ENCODE data around the gene MMP15. TPM values are rescaled to one million over a fixed set of nuclear protein-coding genes. Genes with fewer than 3 reads are reported as not detected.

MMP15 gene
- total and polyA plus RNA-seq, 2 of the 4 experiments (the other 2 are of a cell fraction): 0.18 to 0.56 TPM

DNA sequence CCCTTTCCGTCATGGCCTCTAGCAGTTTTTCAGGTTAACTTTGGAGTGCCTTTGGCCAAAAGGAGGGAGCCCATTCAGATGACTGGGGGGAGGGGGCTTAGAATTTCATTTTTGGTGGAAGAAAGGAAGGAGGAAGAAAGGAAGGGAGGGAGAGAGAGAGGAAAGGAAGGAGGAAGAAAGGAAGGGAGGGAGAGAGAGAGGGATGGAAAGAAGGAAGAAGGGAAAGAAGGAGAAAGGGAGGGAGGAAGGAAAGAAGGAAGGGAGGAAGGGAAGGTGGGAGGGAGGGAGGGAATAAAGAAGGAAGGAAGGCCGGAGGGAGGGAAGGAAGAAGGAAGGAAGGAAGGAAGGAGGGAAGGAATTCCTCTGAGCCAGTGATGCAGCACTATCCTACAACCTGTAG, 25.7 kb downstream of the MMP15 start:
- Histone ChIP-seq H3K9ac (ENCODE audit: low read depth, low read length) (no peak overlapping the region), H3K56ac (ENCODE audit: extremely low read depth, insufficient read depth, low read length) (no peak overlapping the region), H2AFZ (replicated peaks; ENCODE audit: low read length, poor library complexity) (no peak overlapping the region), H3K4ac (ENCODE audit: low read depth, low read length) (no peak overlapping the region), H2AK5ac (ENCODE audit: low read depth, low read length) (no peak overlapping the region), H4K20me1 (ENCODE audit: insufficient read depth, low read length) (no peaks in the 10 kb centered on the region), H3K27me3 (ENCODE audit: control insufficient read depth, insufficient read depth, low read length) (peaks cover 12% of the 10 kb centered on the region), H4K91ac (ENCODE audit: insufficient read depth, low read depth, low read length) (no peak overlapping the region), H2AK9ac (replicated peaks; ENCODE audit: low read depth, low read length, poor library complexity) (no peak overlapping the region), H3K4me1 (ENCODE audit: control insufficient read depth, insufficient read depth, low read length) (no peaks in the 10 kb centered on the region), H3K4me2 (ENCODE audit: low read depth, low read length) (no peak overlapping the region), H2BK20ac (ENCODE audit: low read depth, low read length) (no peak overlapping the region), H2BK15ac (ENCODE audit: low read depth, low read length) (no peak overlapping the region), H2BK5ac (ENCODE audit: low read depth, low read length, poor library complexity, severe bottlenecking) (no peak overlapping the region), H3K36me3 (ENCODE audit: control insufficient read depth, insufficient read depth, low read length) (no peaks in the 10 kb centered on the region), H3K27ac (ENCODE audit: insufficient read depth, low read length) (no peak overlapping the region), H3K9me3 (ENCODE audit: control insufficient read depth, insufficient read depth, low read length) (no peaks in the 10 kb centered on the region), H2BK120ac (ENCODE audit: low read depth, low read length) (no peak overlapping the region), H3K9me1 (ENCODE audit: insufficient read depth, low read length) (no peaks in the 10 kb centered on the region), H3K23ac (ENCODE audit: low read depth, low read length) (no peak overlapping the region), H4K5ac (ENCODE audit: low read depth, low read length) (no peak overlapping the region), H4K8ac (ENCODE audit: low read depth in 2 of 2, low read length in 2 of 2) (no peak overlapping the region), H3K14ac (replicated peaks; ENCODE audit: low read depth, low read length) (no peak overlapping the region), H3K18ac (ENCODE audit: low read depth, low read length) (no peak overlapping the region), H3K4me3 (ENCODE audit: insufficient read depth, low read depth, low read length) (no peak overlapping the region), H3K79me1 (ENCODE audit: low read depth in 1 of 2, low read length in 2 of 2) (no peaks in the 10 kb centered on the region)
- intact Hi-C loops (cut with micrococcal nuclease) (no loop called here), dilution Hi-C loops (cut with HindIII; ENCODE audit: low sequenced_read_pairs, unreplicated experiment) (no loop called here), in situ Hi-C loops (cut with MboI; ENCODE audit: low sequenced_read_pairs) (no loop called here)
- DNase-seq: no peak
- CTCF ChIA-PET: no interaction called here
- TF ChIP-seq RCOR1 (IDR thresholded peaks at IDR 0.05; ENCODE audit: insufficient replicate concordance, low read length) (no peak), CEBPB (IDR thresholded peaks at IDR 0.05; ENCODE audit: low read depth, low read length) (no peak), POLR2A (IDR thresholded peaks at IDR 0.05; ENCODE audit: low read depth, low read length) (no peak), MAFK (IDR thresholded peaks at IDR 0.05; ENCODE audit: low read depth, low read length) (no peak), FOS (IDR thresholded peaks at IDR 0.05; ENCODE audit: low read depth, low read length) (no peak), MXI1 (IDR thresholded peaks at IDR 0.05; ENCODE audit: borderline replicate concordance, low read depth, low read length) (no peak), MAZ (IDR thresholded peaks at IDR 0.05; ENCODE audit: borderline replicate concordance, low read depth, low read length) (no peak), BHLHE40 (IDR thresholded peaks at IDR 0.05; ENCODE audit: low read depth, low read length) (no peak), NFE2L2 (IDR thresholded peaks at IDR 0.05; ENCODE audit: low read depth, low read length) (no peak), RFX5 (IDR thresholded peaks at IDR 0.05; ENCODE audit: low read depth, low read length) (no peak), CHD1 (IDR thresholded peaks at IDR 0.05; ENCODE audit: low read depth, low read length) (no peak), SMC3 (IDR thresholded peaks at IDR 0.05; ENCODE audit: low read depth, low read length) (no peak), RAD21 (IDR thresholded peaks at IDR 0.05; ENCODE audit: low read length) (no peak)
- TF ChIP-seq, protein P1, sequence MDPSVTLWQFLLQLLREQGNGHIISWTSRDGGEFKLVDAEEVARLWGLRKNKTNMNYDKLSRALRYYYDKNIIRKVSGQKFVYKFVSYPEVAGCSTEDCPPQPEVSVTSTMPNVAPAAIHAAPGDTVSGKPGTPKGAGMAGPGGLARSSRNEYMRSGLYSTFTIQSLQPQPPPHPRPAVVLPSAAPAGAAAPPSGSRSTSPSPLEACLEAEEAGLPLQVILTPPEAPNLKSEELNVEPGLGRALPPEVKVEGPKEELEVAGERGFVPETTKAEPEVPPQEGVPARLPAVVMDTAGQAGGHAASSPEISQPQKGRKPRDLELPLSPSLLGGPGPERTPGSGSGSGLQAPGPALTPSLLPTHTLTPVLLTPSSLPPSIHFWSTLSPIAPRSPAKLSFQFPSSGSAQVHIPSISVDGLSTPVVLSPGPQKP (IDR thresholded peaks at IDR 0.05; ENCODE audit: borderline replicate concordance, low read depth, low read length): no peak
- TF ChIP-seq, protein P2, sequence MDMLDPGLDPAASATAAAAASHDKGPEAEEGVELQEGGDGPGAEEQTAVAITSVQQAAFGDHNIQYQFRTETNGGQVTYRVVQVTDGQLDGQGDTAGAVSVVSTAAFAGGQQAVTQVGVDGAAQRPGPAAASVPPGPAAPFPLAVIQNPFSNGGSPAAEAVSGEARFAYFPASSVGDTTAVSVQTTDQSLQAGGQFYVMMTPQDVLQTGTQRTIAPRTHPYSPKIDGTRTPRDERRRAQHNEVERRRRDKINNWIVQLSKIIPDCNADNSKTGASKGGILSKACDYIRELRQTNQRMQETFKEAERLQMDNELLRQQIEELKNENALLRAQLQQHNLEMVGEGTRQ (IDR thresholded peaks at IDR 0.05; ENCODE audit: low read depth, low read length): no peak
- TF ChIP-seq, protein P3, sequence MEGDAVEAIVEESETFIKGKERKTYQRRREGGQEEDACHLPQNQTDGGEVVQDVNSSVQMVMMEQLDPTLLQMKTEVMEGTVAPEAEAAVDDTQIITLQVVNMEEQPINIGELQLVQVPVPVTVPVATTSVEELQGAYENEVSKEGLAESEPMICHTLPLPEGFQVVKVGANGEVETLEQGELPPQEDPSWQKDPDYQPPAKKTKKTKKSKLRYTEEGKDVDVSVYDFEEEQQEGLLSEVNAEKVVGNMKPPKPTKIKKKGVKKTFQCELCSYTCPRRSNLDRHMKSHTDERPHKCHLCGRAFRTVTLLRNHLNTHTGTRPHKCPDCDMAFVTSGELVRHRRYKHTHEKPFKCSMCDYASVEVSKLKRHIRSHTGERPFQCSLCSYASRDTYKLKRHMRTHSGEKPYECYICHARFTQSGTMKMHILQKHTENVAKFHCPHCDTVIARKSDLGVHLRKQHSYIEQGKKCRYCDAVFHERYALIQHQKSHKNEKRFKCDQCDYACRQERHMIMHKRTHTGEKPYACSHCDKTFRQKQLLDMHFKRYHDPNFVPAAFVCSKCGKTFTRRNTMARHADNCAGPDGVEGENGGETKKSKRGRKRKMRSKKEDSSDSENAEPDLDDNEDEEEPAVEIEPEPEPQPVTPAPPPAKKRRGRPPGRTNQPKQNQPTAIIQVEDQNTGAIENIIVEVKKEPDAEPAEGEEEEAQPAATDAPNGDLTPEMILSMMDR (conservative IDR thresholded peaks at IDR 0.05; ENCODE audit: low read depth, low read length): no peak
- WGBS, 2 experiments (ENCODE audit: extremely low coverage in 2 of 2, insufficient read length in 1 of 2): no CpG with 5 or more reads among the region's 2 CpGs
- BruUV-seq (replicated peaks): no TSS peak
- no peak for ATAC-seq (ENCODE audit: low read depth)
- POLR2A ChIA-PET (ENCODE audit: unreplicated experiment): no interaction called here

Data from IMR-90 (cell line).